Stimulated activated CD8-positive, alpha-beta memory T cell treated with anti-CD3 and anti-CD28 coated beads, Interleukin-4, amount 100 ng/mL, for 48 hours (primary cell): ENCODE data around the gene RUNX2.
"Not testable (repeated sequence)": the region's sequence is repeated elsewhere in the genome, so short reads cannot be mapped to it uniquely, and the experiment has no call there.

Source experiments
- DNase-seq: peaks from one replicate; pipeline ENCODE4 v3.0.0-alpha.2; 2020

Gene RUNX2

GRCh38 chr6:45462190-45463134 is 134.3 kb downstream of the RUNX2 start:
- DNase-seq: no peak

GRCh38 chr6:45464685-45465084 is 136.6 kb downstream of the RUNX2 start:
- DNase-seq: no peak

DNA sequence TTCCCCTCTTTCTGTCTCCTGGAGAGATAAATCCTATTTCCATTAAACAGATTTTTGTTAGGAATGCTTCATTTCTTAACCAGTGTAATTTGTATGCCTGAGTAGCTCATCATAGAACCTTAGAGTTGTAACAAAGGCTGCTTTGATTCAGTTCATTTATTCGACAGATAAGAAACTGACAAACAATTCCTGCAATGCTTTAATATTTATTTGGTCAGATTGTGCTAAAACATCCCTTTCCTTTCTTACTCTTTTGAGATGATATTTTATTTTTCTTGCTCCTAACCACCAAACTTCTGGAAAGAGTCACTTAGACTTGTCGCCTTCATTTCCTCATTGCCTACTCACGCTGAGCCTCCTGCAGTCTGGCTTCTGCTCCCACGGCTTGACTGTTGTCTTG is 138.6 kb downstream of the RUNX2 start:
- DNase-seq: no peak

DNA sequence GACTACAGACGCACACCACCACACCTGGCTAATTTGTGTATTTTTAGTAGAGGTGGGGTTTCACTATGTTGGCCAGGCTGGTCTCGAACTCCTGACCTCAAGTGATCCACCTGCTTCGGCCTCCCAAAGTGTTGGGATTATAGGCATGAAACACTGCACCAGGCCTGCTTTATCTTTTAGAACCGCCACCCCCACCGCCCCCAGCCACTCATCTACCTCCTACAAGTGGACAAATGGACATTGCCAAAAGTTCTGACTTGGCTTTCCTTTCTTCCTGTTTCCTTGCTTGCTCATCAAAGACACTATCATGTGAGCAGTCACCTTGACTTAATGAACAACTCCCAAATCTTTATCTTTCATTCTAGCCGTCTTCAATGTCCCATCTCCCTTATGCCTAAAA is 139.3 kb downstream of the RUNX2 start:
- DNase-seq: not testable (repeated sequence)

DNA sequence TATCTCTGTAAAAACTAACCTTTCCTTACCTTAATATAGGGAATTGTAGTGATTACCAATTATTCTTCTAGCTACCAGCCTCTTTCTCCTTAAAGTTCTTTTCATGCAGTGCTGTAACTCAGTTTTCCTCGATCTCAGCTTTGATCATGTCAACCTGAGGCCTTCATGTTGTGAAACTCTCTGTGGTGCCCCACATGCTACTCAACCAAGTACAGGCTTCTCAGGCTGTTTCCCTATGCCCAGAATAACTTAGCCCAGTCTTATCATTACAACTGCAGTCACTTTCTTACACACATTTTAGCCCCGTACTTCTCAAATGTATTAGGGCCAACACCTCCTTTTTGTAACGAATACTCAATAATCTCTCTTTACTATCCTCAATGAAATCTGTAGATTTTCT is 139.7 kb downstream of the RUNX2 start:
- no peak for DNase-seq

- no peak for DNase-seq
Observed at GRCh38 chr6:45469663-45470062, 141.5 kb downstream of the RUNX2 start.

- no peak for DNase-seq
Observed at GRCh38 chr6:45470131-45470738, 142.1 kb downstream of the RUNX2 start.

- no peak for DNase-seq
Observed at GRCh38 chr6:45472382-45472781, 144.3 kb downstream of the RUNX2 start.

- DNase-seq: no peak
Observed at GRCh38 chr6:45473121-45473993, 145.2 kb downstream of the RUNX2 start.

GRCh38 chr6:45474376-45474775 is 146.2 kb downstream of the RUNX2 start:
- DNase-seq: no peak

- DNase-seq: no peak
Observed at GRCh38 chr6:45476341-45476740, 148.2 kb downstream of the RUNX2 start.

DNA sequence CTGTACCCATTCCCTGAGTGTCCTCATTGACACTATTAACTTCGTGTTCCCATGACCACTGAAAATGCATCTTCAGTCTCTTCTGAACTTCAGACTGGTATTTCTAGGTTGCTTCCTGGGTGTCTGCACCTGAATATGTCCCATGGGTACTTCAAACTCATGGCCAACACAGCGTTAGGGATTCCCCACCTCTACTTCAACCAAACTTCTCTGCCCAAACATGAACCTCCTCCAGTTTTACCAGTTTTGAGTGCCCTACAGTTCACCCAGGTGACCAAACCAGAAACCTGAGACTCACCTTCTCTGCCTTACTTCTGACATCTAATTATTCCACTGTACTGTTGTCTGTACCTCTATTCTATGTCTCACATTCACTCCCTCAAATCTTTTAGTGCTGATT is 149.1 kb downstream of the RUNX2 start:
- DNase-seq: no peak

- no peak for DNase-seq
Observed at GRCh38 chr6:45477790-45478189, 149.7 kb downstream of the RUNX2 start.

- DNase-seq: no peak
Observed at GRCh38 chr6:45478240-45478639, 150.1 kb downstream of the RUNX2 start.

- DNase-seq: no peak
Observed at GRCh38 chr6:45479834-45480751, 152.0 kb downstream of the RUNX2 start.

DNA sequence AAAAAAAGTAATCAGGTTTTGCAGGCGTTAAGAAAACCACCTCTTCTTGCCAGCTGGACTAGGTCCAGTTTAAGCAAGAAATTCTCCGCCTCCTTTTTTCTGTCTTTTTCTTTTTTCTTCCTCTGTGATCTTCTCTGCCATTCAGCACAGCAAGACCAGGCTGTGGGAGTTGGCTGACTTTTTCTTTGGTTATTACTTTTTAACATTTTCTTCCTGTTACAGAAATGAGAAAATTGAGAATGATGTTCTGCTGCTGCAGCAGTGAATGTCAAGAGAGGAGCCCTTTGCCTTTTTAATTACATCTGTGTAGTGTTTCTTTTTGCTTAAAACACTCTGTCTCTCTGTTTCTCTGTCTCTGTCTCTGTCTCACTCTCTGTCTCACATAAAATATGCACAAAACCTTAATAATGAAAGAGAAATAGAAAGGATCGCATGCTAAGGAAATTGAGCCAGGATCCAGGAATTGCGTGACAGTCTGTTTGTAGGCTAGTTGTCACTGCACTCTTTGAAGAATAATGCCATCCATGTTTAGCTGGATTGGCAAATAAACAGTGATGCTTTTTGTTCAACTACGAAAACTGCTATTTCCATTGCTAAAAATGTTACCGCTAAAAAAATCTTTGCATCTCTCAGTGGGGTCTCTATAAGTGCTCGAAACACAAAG is 152.8 kb downstream of the RUNX2 start:
- DNase-seq: no peak

DNA sequence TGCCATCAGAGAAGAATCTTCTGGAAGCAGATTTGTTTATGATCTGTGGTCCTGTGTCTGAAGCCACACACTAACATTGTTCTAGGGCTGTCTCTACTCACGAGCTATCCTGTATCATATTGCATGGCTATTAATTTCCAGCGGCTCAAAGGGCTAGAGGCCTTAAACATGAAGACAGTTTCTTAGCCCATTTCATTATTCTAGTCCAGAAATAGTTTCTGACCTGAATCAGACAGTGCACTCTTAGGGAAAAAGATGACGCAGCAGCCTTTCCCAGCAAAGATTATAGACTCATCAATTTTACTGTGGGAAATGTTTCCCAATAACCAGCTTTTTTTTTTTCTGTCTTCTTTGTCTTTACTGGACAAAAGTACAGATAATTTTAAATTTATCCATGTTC is 154.9 kb downstream of the RUNX2 start:
- DNase-seq: no peak

- no peak for DNase-seq
Observed at GRCh38 chr6:45483501-45483900, 155.4 kb downstream of the RUNX2 start.

- DNase-seq: no peak
Observed at GRCh38 chr6:45486736-45487135, 158.6 kb downstream of the RUNX2 start.

DNA sequence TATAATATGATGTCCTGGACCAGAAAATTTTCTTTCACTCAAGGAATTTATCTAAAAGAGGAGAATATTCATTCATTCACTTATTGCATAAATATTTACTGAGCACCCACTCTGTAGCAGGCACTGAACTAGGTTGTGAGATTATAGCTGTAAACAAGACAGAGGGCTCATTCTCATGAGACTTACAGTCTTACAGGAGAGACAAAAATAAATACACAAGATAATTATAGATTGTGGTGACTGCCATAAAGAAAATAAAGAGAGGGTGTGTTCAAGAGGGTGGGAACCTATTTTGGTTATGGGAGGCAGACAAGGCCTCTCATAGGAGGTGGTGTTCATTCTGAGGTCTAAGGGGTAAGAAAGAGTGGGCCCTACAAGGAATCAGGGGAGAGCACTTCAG is 159.5 kb downstream of the RUNX2 start:
- no peak for DNase-seq

- no peak for DNase-seq
Observed at GRCh38 chr6:45488269-45488668, 160.1 kb downstream of the RUNX2 start.

DNA sequence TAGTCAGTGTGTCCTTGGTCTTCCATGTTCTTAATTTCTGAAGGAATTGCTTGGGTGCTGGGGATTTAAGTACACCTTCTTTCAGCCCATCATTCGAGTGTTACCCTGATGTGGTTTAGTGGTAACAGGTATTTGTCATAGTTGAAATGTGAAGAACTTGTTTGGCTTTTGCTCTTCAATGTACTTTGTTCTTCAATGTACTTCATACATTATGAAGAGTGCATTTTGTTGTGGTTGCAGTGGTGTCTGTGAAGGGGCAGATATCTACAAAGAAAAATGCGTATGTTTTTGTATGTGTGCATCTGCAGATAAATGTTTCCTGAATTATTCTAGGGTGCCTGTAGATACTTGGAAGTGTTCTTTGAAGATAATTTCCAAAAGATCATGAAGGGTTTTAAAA is 160.8 kb downstream of the RUNX2 start:
- DNase-seq: no peak
